Activated T-cell treated with anti-CD3 and anti-CD28 coated beads, Interleukin-2, amount 50 U/mL, for 4 hours (primary cell): ENCODE measurements around the gene ACSM2A. TPM values are rescaled to one million over a fixed set of nuclear protein-coding genes. Genes with fewer than 3 reads are reported as not detected.

Experiments
- total RNA-seq, 3 donors: library from RNA; stranded (reverse); gene quantifications; one replicate each; pipeline ENCODE4 v1.2.1, GENCODE V29; 2021

Gene ACSM2A
- total RNA-seq, 3 donors from 2014 or later: 0.14 to 0.24 TPM; not detected in 1

Other genes with a start within 250 kb of the ACSM2A start
- 1 to 10 TPM; 4.2 to 7.8 (median 6.6) TPM for gene GP2, start 124.0 kb upstream of the ACSM2A start, total RNA-seq
- gene UMOD, start 98.8 kb upstream of the ACSM2A start, total RNA-seq: not detected
- not detected for gene PDILT, start 46.8 kb upstream of the ACSM2A start, total RNA-seq
- gene ACSM5, start 42.0 kb upstream of the ACSM2A start, total RNA-seq: not detected
- under 1 TPM in 1 of 3 donors, not detected in 2; 0.22 TPM for gene ACSM2B, start 124.8 kb downstream of the ACSM2A start, total RNA-seq
- not detected for gene ACSM1, start 246.2 kb downstream of the ACSM2A start, total RNA-seq